Femur (tissue), 1 donor: Measurements from ENCODE around the gene STIM1.
"Not testable (repeated sequence)": the region's sequence is repeated elsewhere in the genome, so short reads cannot be mapped to it uniquely, and the experiment has no call there.

Experiments
- DNase-seq: peaks from one replicate; pipeline ENCODE4 v3.0.0-alpha.2; 2017

Gene STIM1

DNA sequence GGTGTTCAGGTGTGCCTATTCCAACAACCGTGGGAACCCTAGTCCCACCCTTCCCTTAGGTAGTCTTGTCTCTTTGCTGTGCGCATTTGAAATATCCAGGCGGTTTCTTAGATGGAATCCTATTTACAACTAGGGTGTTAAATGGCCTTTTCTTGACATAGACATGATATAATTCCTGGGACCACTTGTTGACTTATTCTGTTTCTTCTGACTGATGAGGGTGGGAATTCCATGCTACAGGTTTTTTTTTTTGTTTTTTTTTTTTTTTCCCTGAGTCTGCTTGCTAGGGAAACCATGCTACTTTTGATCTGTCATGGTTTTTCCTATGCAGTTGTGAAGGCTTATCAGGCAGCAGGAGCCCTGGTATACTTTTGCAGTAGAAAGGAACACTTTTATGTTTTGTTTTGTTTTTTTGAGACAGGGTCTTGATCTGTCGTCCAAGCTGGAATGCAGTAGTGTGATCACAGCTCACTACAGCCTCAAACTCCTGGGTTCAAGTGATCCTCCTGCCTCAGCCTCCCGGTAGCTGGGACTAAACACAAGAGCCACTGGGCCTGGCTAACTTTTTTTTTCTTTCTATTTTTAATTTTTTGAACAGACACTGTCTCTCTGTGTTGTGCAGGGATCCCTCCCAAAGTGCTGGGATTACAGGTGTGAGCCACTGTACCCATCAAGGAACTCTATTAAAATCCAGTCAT is 1.5 kb downstream of the STIM1 start:
- no peak for DNase-seq

GRCh38 chr11:3857628-3858027 is 2.2 kb downstream of the STIM1 start:
- DNase-seq = no peak

GRCh38 chr11:3859373-3859881 is 4.0 kb downstream of the STIM1 start:
- DNase-seq = peak; percentile 69

GRCh38 chr11:3860375-3860774 is 4.9 kb downstream of the STIM1 start:
- no peak for DNase-seq

DNA sequence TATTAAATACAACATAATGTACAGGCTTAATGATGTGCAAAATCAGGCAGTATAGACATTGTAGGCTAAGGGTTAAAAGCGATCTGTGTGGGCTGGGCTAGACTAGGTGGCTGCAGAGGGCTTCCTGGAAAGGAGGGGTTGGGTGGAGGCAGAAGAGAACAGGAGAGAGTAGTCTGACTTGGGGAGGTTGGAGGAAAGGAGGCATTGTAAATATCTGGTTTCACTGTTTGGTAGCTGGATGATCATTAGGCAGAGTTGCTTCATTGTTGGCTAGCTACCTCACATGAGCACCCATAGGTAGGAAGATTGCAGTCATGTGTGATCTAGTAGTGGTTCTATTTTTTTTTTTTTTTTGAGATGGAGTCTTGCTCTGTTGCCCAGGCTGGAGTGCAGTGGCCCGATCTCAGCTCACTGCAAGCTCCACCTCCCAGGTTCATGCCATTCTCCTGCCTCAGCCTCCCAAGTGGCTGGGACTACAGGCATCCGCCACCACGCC is 5.5 kb downstream of the STIM1 start:
- not testable (repeated sequence) for DNase-seq

DNA sequence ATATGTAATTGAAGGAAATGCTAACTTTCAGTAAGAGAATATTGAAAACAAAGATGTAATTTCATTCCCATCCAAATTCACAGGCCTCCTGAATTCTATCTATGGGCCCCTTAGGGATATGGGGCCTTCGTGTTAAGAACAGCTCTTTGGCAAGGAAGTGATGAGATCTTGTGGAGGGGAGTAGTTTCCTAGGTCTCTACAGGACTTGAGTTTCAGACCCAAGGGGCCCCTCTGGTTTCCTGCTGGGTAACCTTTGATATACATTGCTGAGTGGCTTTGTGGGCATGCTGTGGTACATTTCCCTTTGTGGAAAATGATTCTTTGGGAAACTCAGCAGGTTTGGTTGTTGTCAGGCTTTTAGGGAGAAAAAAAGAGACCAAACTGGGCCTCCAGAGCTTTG is 6.2 kb downstream of the STIM1 start:
- DNase-seq = peak; percentile 39

DNA sequence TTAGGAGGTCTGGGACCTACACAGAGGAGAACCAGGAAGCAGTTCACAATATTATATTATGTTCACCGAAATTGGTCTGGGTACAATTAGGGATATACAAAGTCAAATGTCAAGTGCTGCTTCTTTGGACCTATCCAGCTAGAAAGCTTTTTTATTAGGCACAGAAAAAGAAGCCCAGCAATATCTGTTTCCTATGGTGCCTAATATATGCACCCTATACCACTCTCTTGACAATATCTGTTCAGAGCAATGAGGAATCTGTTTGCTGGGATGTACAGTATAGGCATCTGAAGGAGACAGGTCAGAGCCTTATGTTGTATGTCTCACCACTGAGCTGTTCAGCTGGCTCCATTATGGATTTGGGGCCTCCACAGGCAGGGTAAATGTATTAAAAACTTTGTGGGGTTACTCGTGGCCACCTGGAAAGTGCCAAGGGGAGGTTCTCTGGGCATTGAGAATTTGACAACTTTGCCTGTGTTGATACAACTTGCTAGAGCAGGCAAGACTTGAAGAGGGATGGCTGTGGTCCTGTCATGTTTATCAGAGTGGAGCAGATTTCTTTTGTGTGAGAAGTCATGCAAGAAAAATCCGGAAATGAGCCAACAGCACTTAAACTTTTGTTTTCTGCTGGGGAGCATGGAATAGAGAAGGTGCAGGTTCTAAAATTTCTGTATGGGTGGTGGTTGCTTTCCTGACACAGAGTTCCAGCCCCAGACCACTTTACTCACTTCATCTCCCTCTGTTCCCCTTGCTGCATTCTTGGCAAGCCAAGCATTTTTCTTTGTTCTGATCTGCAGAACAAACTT is 10.1 kb downstream of the STIM1 start:
- no peak for DNase-seq

DNA sequence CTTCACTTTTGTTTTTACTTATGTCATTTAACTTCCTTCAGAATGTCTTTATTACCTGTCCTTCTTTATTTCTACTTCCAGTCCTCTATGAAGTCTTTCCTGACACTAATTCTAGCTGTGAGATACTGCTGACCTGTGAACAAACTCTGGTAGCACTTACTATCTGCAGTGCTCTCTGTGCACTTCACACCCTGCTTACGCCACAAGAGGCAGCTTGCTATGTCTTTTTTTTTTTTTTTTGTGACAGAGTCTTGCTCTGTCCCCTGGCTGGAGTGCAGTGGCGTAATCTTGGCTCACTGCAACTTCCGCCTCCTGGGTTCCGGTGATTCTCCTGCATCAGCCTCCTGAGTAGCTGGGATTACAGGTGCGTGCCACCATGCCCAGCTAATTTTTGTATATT is 10.7 kb downstream of the STIM1 start:
- DNase-seq = no peak

DNA sequence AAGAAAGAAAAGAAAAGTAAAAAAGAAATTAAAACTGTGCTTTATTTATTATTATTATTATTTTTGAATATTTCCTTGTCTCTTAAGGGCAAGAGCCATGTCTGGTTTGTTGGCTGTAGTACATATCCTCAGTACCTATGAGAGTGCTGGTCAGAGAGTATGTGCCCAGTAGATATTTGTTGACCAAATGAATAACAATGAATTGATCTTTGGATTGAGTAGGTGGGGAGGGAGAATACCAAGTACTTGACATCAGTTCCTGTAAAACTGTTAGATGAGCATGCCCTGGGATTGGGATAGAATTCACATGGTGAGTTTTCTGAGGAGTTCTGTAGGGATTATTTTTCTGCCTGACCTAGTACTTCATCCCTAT is 11.4 kb downstream of the STIM1 start:
- DNase-seq = no peak

DNA sequence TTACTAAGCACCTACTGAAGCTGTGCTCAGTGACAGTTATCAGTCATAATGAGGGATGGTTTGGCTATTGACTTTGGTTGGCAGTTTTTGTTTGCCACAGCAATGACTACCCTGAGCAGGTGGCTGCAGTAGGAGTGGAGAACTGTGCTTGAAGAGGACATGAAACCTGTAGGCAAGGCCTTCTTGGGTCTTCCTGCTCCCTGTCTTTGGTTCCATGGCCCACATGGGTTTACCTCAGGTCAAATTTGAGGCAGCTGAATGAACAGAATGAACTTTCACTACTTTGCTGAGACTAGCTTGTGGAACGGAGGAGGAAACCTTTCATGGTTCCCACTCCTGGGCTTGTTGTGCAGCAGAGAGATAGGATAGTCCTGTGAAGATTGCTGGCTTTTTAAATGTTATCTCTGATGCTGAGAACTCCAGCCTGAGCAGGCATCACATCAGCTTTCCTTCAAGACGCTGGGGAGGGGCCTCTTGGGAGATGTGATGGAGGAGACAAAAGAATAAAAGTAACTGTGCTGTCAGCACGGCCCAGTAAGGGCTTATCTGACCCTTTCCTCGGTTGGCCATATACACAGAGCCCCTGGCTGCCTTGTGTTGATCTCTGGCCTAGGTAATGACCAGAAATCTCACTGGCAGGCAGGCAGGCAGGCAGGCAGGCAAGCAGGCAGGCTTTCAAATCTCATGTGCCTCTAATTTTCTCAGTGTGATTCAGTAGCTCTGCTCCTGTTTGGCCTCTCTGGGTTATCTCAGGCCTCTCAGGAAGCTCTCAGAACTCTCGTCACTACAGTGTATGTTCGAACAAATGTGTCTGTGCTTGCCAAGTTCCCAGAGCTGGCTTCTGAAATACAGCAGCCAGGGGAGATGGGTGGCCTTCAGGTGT is 12.0 kb downstream of the STIM1 start:
- DNase-seq = no peak

GRCh38 chr11:3873712-3874349 is 18.4 kb downstream of the STIM1 start:
- no peak for DNase-seq

- no peak for DNase-seq
Measured at GRCh38 chr11:3876613-3877012, 21.1 kb downstream of the STIM1 start.

DNA sequence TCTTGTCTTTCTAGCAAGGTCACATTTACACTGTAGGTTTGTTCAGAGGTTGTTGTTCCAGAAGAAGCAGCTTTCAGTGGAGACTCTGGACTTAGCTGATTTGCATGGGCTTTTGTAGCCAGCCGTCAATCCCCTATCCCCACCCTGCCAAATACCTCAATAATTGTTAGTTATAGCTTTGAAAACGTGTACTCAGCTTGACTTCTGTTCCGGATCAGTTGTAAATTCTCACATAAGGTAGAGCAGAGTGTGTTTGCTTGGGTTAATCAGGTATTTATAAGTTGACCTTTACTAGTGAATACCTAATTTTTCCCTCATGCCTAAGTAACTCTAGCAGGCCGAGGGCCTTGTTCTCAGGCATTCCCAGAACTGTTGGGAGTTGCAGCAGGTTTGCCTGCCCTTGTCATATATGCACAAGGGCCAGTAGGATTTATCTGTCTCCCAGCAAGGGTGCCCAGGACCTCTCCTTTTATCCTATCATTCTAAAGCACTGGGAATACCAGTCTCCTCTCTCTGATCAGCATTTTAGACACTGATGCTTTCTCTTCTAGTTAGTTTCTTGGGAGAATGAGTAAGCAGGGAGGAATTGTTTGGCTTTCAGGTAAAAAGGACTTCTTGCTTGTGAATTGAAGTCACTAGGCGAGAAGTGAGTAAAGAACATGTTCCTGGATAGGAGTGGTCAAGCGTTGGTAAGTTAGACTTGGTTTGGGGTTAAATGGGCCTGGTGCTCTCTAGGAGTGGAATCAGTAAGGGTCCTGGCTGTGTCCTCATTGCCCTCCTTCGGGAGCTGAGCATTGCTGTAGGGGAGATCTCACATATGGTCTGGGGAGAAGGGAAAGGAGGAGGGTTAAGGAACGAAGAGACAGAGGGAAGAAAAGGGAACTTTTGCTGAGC is 22.1 kb downstream of the STIM1 start:
- DNase-seq = no peak

GRCh38 chr11:3878258-3878584 is 22.8 kb downstream of the STIM1 start:
- DNase-seq = no peak

- no peak for DNase-seq
Measured at GRCh38 chr11:3879216-3879966, 23.9 kb downstream of the STIM1 start.

GRCh38 chr11:3879967-3880542 is 24.6 kb downstream of the STIM1 start:
- DNase-seq = no peak

DNA sequence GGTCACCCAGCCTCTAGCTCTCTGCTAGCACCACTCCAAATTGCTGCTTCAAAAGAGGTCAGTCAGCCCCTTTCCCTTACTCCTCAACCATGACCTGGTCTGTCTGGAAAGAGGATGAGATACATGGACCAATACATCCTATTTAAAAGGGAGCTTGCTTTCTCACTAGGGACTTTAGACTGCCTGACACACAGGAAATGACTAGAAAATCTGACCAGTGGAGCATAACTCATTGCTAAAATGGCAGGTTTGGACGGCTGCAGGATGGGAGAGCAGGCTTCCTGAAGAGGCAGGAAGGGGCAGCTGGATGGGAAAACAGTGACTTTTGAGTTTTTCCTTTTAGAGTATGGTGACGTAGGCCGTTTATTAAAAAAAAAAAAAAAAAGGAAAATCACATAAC is 25.3 kb downstream of the STIM1 start:
- DNase-seq = no peak

DNA sequence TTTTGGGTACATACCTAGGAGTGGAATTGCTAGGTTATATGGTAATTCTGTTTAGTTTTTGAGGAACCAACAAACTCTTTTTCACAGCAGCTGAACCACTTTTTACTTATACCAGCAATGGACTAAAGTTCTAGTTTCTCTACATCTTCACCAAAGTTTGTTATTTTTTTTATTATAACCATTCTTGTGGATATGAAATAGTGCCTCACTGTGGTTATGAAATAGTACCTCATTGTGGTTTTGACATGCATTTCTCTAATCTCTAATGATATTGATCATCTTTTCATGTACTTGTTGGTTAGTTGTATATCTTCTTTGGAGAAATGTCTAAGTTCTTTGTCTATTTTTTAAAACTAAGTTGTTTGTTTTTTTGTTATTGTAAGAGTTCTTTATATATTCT is 27.2 kb downstream of the STIM1 start:
- no peak for DNase-seq

- no peak for DNase-seq
Measured at GRCh38 chr11:3885855-3886254, 30.4 kb downstream of the STIM1 start.

DNA sequence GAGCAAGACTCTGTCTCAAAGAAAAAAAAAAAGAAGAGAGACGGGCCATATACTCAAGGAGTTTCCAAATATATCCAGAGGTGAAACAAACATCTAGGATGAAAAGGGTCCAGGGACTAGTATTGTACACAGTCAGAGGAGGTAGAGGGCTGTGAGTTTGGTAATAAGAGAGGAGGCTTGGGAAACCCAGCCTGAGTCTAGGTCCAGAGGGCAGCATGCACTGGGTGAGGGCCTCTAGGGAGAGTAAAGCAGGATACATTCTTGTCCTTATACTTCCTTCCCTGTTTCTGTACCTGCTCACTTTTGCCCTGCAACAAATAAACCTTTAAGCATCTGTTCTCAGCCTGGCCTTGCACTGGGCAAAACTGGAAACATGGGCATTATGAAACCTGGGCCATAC is 31.5 kb downstream of the STIM1 start:
- no peak for DNase-seq

DNA sequence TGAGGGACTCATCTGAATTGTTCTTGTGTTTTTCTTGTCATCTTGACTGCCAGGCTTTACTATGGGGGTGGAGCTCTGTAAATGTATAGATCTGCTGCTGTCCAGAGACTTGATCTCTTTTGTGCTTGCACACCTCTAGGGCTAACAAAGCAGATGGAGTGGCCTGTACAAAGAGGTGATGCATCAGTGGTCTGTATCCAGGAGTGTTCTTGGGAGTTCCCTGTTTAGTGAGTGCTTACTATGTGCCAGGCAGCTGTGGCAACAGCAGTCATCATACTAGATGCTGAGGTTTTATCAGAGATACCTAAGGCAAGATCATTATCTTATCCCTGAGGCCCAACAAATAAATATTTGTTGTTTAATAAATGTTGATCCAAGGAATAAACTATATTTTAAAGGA is 33.4 kb downstream of the STIM1 start:
- DNase-seq = no peak
